DND-41 (cell line): ENCODE data around the gene ADCY9.

Experiments used
- ATAC-seq: fragments of 200-7000 bp; cut with Tn5 transposase; 3 replicates; pipeline ENCODE4 v1.9.1; 2021; ENCODE audit warnings: low read depth; ENCODE audit not compliant: insufficient read depth
- DNase-seq: peaks from one replicate; pipeline ENCODE4 v3.0.0-alpha.2; 2020
- H2AFZ ChIP-seq: 2 replicates; pipeline ENCODE4 v1.6.0; 2012; ENCODE audit warnings: low read depth, low read length
- H3K27ac ChIP-seq: 2 replicates; pipeline ENCODE4 v1.5.1; 2012; ENCODE audit warnings: low read length, inconsistent platforms
- H3K27me3 ChIP-seq: fragments of 200-600 bp; sonication (generic); 2 replicates; pipeline ENCODE4 v1.6.0; 2012; ENCODE audit warnings: low read length, mild to moderate bottlenecking, inconsistent platforms; ENCODE audit not compliant: insufficient read depth, poor library complexity
- H3K36me3 ChIP-seq: 2 replicates; pipeline ENCODE4 v1.5.1; 2012; ENCODE audit warnings: low read length, inconsistent platforms; ENCODE audit not compliant: insufficient read depth
- H3K4me1 ChIP-seq: 2 replicates; pipeline ENCODE4 v1.5.1; 2012; ENCODE audit warnings: mild to moderate bottlenecking, low read length; ENCODE audit not compliant: insufficient read depth
- H3K4me2 ChIP-seq: 2 replicates; pipeline ENCODE4 v1.6.0; 2012; ENCODE audit warnings: mild to moderate bottlenecking, moderate library complexity, low read length, inconsistent platforms; ENCODE audit not compliant: insufficient read depth
- H3K4me3 ChIP-seq, 2 experiments: fragments of 200-600 bp in 1 of 2; shearing (Covaris generic) in 1 of 2; 2 replicates each; pipeline ENCODE4 v1.5.1; 2012 to 2016; ENCODE audit warnings: inconsistent platforms in 2 of 2, low read length in 2 of 2, mild to moderate bottlenecking in 2 of 2, low read depth in 1 of 2, moderate library complexity in 1 of 2
- H3K79me2 ChIP-seq: 2 replicates; pipeline ENCODE4 v1.6.0; 2012; ENCODE audit warnings: low read length, inconsistent platforms; ENCODE audit not compliant: insufficient read depth
- H3K9ac ChIP-seq: 2 replicates; pipeline ENCODE4 v1.6.0; 2012; ENCODE audit warnings: low read depth, mild to moderate bottlenecking, inconsistent platforms, low read length, moderate library complexity
- H3K9me3 ChIP-seq: 2 replicates; pipeline ENCODE4 v1.5.1; 2012; ENCODE audit warnings: low read length, moderate library complexity, mild to moderate bottlenecking, inconsistent platforms; ENCODE audit not compliant: insufficient read depth, severe bottlenecking
- H4K20me1 ChIP-seq: 2 replicates; pipeline ENCODE4 v1.6.0; 2012; ENCODE audit warnings: low read length; ENCODE audit not compliant: insufficient read depth
- EZH2 ChIP-seq: IDR thresholded peaks from 3 replicates; pipeline ENCODE4 v1.6.1; 2012; ENCODE audit warnings: borderline replicate concordance, low read depth, mild to moderate bottlenecking, moderate library complexity, low read length, inconsistent platforms; ENCODE audit not compliant: severe bottlenecking
- TF ChIP-seq, protein P1 (sequence below): IDR thresholded peaks from 2 replicates; pipeline ENCODE4 v1.5.1; 2012; ENCODE audit warnings: borderline replicate concordance, low read length, moderate library complexity, mild to moderate bottlenecking; ENCODE audit not compliant: poor library complexity, severe bottlenecking; ENCODE audit errors: extremely low read depth

The ADCY9 gene

DNA sequence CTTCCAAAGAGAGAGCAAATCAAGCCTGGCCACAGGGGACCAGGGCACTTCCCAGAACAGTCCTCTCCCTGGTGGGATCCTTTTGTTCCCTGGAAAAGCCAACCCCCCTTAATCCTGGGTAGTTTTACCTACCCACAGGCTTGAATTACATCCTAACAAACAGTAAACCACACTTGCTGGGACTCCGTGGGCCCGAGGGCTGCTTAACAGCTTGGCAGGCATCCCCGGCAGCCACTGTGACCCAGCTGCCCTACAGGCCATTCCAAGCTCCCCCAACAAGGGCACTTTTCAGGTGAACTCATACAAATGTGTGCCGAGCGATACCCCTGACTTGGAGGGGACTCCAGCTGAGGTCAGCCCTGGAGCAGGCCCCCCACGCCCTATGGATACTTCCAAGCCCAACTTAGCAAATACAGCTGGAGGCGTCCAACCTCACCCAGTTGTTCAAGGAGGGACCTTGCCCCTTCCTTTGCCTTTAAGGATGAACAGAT, 26.4 kb downstream of the ADCY9 start:
- DNase-seq (no peak), ATAC-seq (no peak)
- no peak overlapping the region for H3K4me3 ChIP-seq
- 0 out of 2 replicates have a peak, but pooled peaks cover 5% of the 10 kb centered on the region for H4K20me1 ChIP-seq
- H3K9me3 ChIP-seq, result no peaks in the 10 kb centered on the region
- H3K27me3 ChIP-seq, result peaks cover 10% of the 10 kb centered on the region
- H3K27ac ChIP-seq, result no peak overlapping the region
- H3K4me1 ChIP-seq, result no peaks in the 10 kb centered on the region
- no peaks in the 10 kb centered on the region for H3K79me2 ChIP-seq
- TF ChIP-seq, protein P1, sequence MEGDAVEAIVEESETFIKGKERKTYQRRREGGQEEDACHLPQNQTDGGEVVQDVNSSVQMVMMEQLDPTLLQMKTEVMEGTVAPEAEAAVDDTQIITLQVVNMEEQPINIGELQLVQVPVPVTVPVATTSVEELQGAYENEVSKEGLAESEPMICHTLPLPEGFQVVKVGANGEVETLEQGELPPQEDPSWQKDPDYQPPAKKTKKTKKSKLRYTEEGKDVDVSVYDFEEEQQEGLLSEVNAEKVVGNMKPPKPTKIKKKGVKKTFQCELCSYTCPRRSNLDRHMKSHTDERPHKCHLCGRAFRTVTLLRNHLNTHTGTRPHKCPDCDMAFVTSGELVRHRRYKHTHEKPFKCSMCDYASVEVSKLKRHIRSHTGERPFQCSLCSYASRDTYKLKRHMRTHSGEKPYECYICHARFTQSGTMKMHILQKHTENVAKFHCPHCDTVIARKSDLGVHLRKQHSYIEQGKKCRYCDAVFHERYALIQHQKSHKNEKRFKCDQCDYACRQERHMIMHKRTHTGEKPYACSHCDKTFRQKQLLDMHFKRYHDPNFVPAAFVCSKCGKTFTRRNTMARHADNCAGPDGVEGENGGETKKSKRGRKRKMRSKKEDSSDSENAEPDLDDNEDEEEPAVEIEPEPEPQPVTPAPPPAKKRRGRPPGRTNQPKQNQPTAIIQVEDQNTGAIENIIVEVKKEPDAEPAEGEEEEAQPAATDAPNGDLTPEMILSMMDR, result no peak
- no peak for TF ChIP-seq EZH2
- H2AFZ ChIP-seq, result no peak overlapping the region
- H3K4me2 ChIP-seq, result no peak overlapping the region
- no peak overlapping the region for H3K9ac ChIP-seq
- no peaks in the 10 kb centered on the region for H3K36me3 ChIP-seq

DNA sequence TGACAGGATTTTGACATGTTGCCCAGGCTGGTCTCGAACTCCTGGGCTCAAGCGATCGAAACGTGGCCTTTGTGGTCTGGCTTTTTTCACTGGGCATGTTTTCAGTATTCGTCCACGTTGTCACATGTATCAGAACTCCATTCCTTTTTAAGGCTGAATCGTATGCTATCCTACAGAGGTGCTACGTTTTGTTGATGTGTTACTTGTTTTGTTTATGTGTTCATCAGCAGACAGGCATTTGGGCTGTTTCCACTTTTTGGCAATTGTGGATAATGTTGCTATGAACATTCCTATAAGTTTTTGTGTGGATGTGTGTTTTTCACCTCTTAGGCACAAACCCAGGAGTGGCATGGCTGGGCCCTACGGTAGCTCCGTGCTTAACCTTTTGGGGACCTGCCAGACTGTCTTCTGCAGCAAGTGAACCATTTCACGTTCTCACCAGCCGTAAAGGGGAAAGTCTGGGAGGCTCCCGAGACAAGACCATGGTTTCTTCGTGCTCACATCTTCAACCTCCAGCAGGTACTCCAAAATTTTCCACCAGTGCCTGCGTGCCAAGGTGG, 26.9 kb downstream of the ADCY9 start:
- Histone ChIP-seq H3K36me3 (no peaks in the 10 kb centered on the region), H3K4me3 (no peak overlapping the region), H3K9ac (no peak overlapping the region), H3K4me1 (no peaks in the 10 kb centered on the region), H3K27me3 (peaks cover 10% of the 10 kb centered on the region), H3K9me3 (no peaks in the 10 kb centered on the region), H2AFZ (no peak overlapping the region), H3K4me2 (no peak overlapping the region), H3K27ac (no peak overlapping the region), H3K79me2 (no peaks in the 10 kb centered on the region), H4K20me1 (0 out of 2 replicates have a peak, but pooled peaks cover 5% of the 10 kb centered on the region)
- TF ChIP-seq, protein P1, result no peak
- TF ChIP-seq EZH2, result no peak
- no peak for DNase-seq
- no peak for ATAC-seq

DNA sequence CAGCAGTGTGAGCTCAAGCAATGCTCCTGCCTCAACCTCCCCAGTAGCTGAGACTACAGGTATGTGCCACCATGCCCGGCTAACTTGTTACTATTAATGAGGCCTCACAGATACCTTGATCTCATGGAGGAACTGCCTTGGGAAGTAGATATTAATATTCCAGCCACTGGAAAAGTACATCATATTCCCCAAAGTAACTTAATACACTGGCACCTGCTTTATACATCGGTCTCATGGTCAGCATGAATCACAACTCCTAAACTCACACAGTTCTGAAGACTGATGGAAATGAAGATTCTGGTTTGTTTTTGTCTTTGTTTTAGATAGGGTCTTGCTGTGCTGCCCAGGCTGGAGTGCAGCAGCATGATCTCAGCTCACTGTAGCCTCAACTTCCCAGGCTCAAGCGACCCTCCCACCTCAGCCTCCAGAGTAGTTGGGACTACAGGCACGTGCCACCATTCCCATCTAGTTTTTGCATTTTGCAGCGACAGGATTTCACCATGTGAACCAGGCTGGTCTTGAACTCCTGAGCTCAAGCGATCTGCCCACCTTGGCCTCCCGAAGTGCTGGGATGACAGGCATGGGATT, 28.2 kb downstream of the ADCY9 start:
- DNase-seq (no peak), ATAC-seq (no peak)
- H3K36me3 ChIP-seq, result no peaks in the 10 kb centered on the region
- no peak overlapping the region for H3K27ac ChIP-seq
- TF ChIP-seq, protein P1, result no peak
- no peak for TF ChIP-seq EZH2
- no peak overlapping the region for H3K4me2 ChIP-seq
- H3K9me3 ChIP-seq, result no peaks in the 10 kb centered on the region
- H4K20me1 ChIP-seq, result 0 out of 2 replicates have a peak, but pooled peaks cover 5% of the 10 kb centered on the region
- no peaks in the 10 kb centered on the region for H3K79me2 ChIP-seq
- no peaks in the 10 kb centered on the region for H3K4me1 ChIP-seq
- H3K9ac ChIP-seq, result no peak overlapping the region
- peaks cover 10% of the 10 kb centered on the region for H3K27me3 ChIP-seq
- no peak overlapping the region for H3K4me3 ChIP-seq
- no peak overlapping the region for H2AFZ ChIP-seq
